CD14-positive monocyte (primary cell): ENCODE data around the gene PTGFRN. TPM values are rescaled to one million over a fixed set of nuclear protein-coding genes. Genes with fewer than 3 reads are reported as not detected.
A peak's percentile ranks its signal among the peaks of the same experiment; 100 is the strongest.

Experiments
- DNase-seq, 3 donors: peaks; one replicate each; pipeline ENCODE4 v3.0.0-alpha.2; 2011 to 2022
- H2AFZ ChIP-seq: 2 replicates; pipeline ENCODE4 v1.6.0; 2012; ENCODE audit warnings: mild to moderate bottlenecking, low read depth, low read length, inconsistent platforms; ENCODE audit not compliant: insufficient read depth, poor library complexity, severe bottlenecking
- H3K27ac ChIP-seq, 2 donors: 1 replicate in 1 of 2; 2 replicates in 1 of 2; pipeline ENCODE4 v1.5.1; 2012 to 2013; ENCODE audit warnings: low read length in 2 of 2, control low read depth in 1 of 2, inconsistent platforms in 1 of 2, low read depth in 1 of 2, mild to moderate bottlenecking in 1 of 2
- H3K27me3 ChIP-seq, 2 donors: one replicate each; pipeline versions ENCODE4 v1.6.0 to v1.6.1; 2011 to 2013; ENCODE audit warnings: low read length in 2 of 2; ENCODE audit not compliant: control insufficient read depth in 2 of 2, insufficient read depth in 2 of 2
- H3K36me3 ChIP-seq, 2 donors: replicated peaks in 1 of 2; 1 replicate in 1 of 2; 2 replicates in 1 of 2; pipeline versions ENCODE4 v1.5.1 to v1.6.1; 2012 to 2013; ENCODE audit warnings: low read length in 2 of 2, control low read depth in 1 of 2, inconsistent platforms in 1 of 2, mild to moderate bottlenecking in 1 of 2; ENCODE audit not compliant: insufficient read depth in 2 of 2, control insufficient read depth in 1 of 2
- H3K4me1 ChIP-seq, 2 donors: 1 replicate in 1 of 2; 2 replicates in 1 of 2; pipeline versions ENCODE4 v1.5.1 to v1.6.1; 2012 to 2013; ENCODE audit warnings: low read length in 2 of 2, control low read depth in 1 of 2, inconsistent platforms in 1 of 2, mild to moderate bottlenecking in 1 of 2, moderate library complexity in 1 of 2; ENCODE audit not compliant: insufficient read depth in 2 of 2, control insufficient read depth in 1 of 2
- H3K4me2 ChIP-seq: replicated peaks from 2 replicates; pipeline ENCODE3; 2012; ENCODE audit warnings: low read length, moderate library complexity, mild to moderate bottlenecking; ENCODE audit not compliant: poor library complexity, severe bottlenecking; ENCODE audit errors: extremely low read depth
- H3K4me3 ChIP-seq, 3 experiments: fragments of 200-600 bp in 1 of 3; sonication (generic) in 1 of 3; replicated peaks in 1 of 3; 1 replicate in 2 of 3; 2 replicates in 1 of 3; pipeline ENCODE4 v1.5.1; 2011 to 2013; ENCODE audit warnings: low read length in 3 of 3, mild to moderate bottlenecking in 3 of 3, control low read depth in 2 of 3, low read depth in 2 of 3, inconsistent platforms in 1 of 3, moderate library complexity in 1 of 3
- H3K79me2 ChIP-seq: 2 replicates; pipeline ENCODE4 v1.6.0; 2012; ENCODE audit warnings: mild to moderate bottlenecking, control low read depth, inconsistent platforms, low read length, moderate library complexity; ENCODE audit not compliant: insufficient read depth
- H3K9ac ChIP-seq: 2 replicates; pipeline ENCODE4 v1.6.0; 2017; ENCODE audit warnings: low read length, mild to moderate bottlenecking; ENCODE audit not compliant: insufficient read depth, poor library complexity, severe bottlenecking
- H3K9me3 ChIP-seq, 2 donors: replicated peaks in 1 of 2; 1 replicate in 1 of 2; 2 replicates in 1 of 2; pipeline versions ENCODE4 v1.5.1 to v1.6.1; 2012 to 2013; ENCODE audit warnings: low read length in 2 of 2, control low read depth in 1 of 2; ENCODE audit not compliant: control insufficient read depth in 1 of 2, insufficient read depth in 1 of 2
- H4K20me1 ChIP-seq: 2 replicates; pipeline ENCODE4 v1.6.0; 2012; ENCODE audit warnings: mild to moderate bottlenecking, low read length, control low read depth, moderate library complexity; ENCODE audit not compliant: insufficient read depth
- H3K27ac Mint-ChIP-seq, 7 donors: one replicate each; pipeline ENCODE4 v1.8.0; 2020; ENCODE audit warnings: mild to moderate bottlenecking in 7 of 7, mixed read lengths in 7 of 7, moderate library complexity in 6 of 7, inconsistent platforms in 2 of 7
- H3K27me3 Mint-ChIP-seq, 3 donors: one replicate each; pipeline ENCODE4 v1.8.0; 2021 to 2022; ENCODE audit warnings: low read depth in 3 of 3, mild to moderate bottlenecking in 3 of 3, mixed read lengths in 3 of 3, moderate library complexity in 3 of 3, inconsistent platforms in 1 of 3
- H3K36me3 Mint-ChIP-seq, 2 donors: one replicate each; pipeline ENCODE4 v1.8.0; 2020; ENCODE audit warnings: mixed read lengths in 2 of 2, inconsistent platforms in 1 of 2, mild to moderate bottlenecking in 1 of 2
- H3K4me1 Mint-ChIP-seq: one replicate; pipeline ENCODE4 v1.8.0; 2020; ENCODE audit warnings: mild to moderate bottlenecking, mixed read lengths
- H3K4me3 Mint-ChIP-seq, 2 donors: one replicate each; pipeline ENCODE4 v1.8.0; 2020; ENCODE audit warnings: mild to moderate bottlenecking in 2 of 2, mixed read lengths in 2 of 2, moderate library complexity in 1 of 2
- H3K9me3 Mint-ChIP-seq, 7 donors: one replicate each; pipeline ENCODE4 v1.8.0; 2020 to 2022; ENCODE audit warnings: mixed read lengths in 7 of 7, mild to moderate bottlenecking in 6 of 7, moderate library complexity in 6 of 7, inconsistent platforms in 2 of 7
- CTCF ChIP-seq: fragments of 200-600 bp; IDR thresholded peaks from one replicate; pipeline ENCODE4 v1.8.0; 2022; ENCODE audit warnings: antibody characterized with exemption, mild to moderate bottlenecking
- WGBS: methylation state at CpG from one replicate; pipeline ENCODE4 v1.1.5; 2013; ENCODE audit warnings: missing lambda C conversion rate; ENCODE audit not compliant: insufficient coverage; 5-methylcytosine and 5-hydroxymethylcytosine counted together
- intact Hi-C, 2 donors: fragments of 100-400 bp; cut with micrococcal nuclease; formaldehyde crosslinking; loops; one replicate each; pipeline versions ENCODE4 v1.15.0 to v1.15.1; 2023
- polyA plus RNA-seq, 3 donors: library from polyadenylated mRNA; depleted of rRNA in 1 of 3; unstranded in 2 of 3; stranded (reverse) in 1 of 3; fragments of 300-500 nt in 2 of 3; fragments of >200 nt in 1 of 3; fragmentation: Illumina TruSeq in 2 of 3; gene quantifications; 1 replicate in 2 of 3; 2 replicates in 1 of 3; pipeline ENCODE4 v1.2.3, GENCODE V29; 2012 to 2021

PTGFRN gene
- polyA plus RNA-seq, 3 donors: 1.5 to 2.9 (median 1.6) TPM

- Mint-ChIP-seq H3K36me3 (no peaks in the 10 kb centered on the region), H3K27ac (peak overlapping the region in 1 of 7 donors; percentile 13), H3K4me1 (no peaks in the 10 kb centered on the region), H3K4me3 (no peak overlapping the region), H3K9me3 (peaks cover 3 to 12% (median 9%) of the 10 kb centered on the region in 7 donors), H3K27me3 (peaks cover 11 to 26% (median 16%) of the 10 kb centered on the region in 3 donors)
- Histone ChIP-seq H2AFZ (no peak overlapping the region), H3K9ac (no peak overlapping the region), H4K20me1 (no peaks in the 10 kb centered on the region), H3K4me2 (no peak overlapping the region), H3K36me3 (no peaks in the 10 kb centered on the region), H3K4me1 (no peaks in the 10 kb centered on the region), H3K79me2 (no peaks in the 10 kb centered on the region), H3K27me3 (peaks cover 0 to 12% of the 10 kb centered on the region in 2 donors), H3K9me3 (peaks cover 0 to 3% of the 10 kb centered on the region in 2 donors), H3K4me3 (no peak overlapping the region), H3K27ac (no peak overlapping the region)
- intact Hi-C loops: no loop called here
- 98% methylated on average over 7 of the region's 9 CpGs for whole genome bisulfite sequencing
- TF ChIP-seq CTCF: no peak
- DNase-seq: no peak
Observed at GRCh38 chr1:116900471-116901365, 9.0 kb upstream of the PTGFRN start.

- Histone ChIP-seq H3K9ac (no peak overlapping the region), H3K36me3 (no peaks in the 10 kb centered on the region), H3K4me3 (no peak overlapping the region), H2AFZ (no peak overlapping the region), H3K27ac (no peak overlapping the region), H3K4me2 (no peak overlapping the region), H3K27me3 (peaks cover 0 to 12% of the 10 kb centered on the region in 2 donors), H3K79me2 (no peaks in the 10 kb centered on the region), H3K9me3 (peaks cover 0 to 3% of the 10 kb centered on the region in 2 donors), H4K20me1 (no peaks in the 10 kb centered on the region), H3K4me1 (no peaks in the 10 kb centered on the region)
- TF ChIP-seq CTCF: no peak
- no peak overlapping the region for H3K27ac Mint-ChIP-seq
- H3K4me3 Mint-ChIP-seq: no peak overlapping the region
- intact Hi-C loops: no loop called here
- H3K9me3 Mint-ChIP-seq: peaks cover 3 to 12% (median 8%) of the 10 kb centered on the region in 7 donors
- no peaks in the 10 kb centered on the region for H3K36me3 Mint-ChIP-seq
- H3K27me3 Mint-ChIP-seq: peaks cover 13 to 21% (median 16%) of the 10 kb centered on the region in 3 donors
- DNase-seq: no peak
- no peaks in the 10 kb centered on the region for H3K4me1 Mint-ChIP-seq
- 100% methylated on average over 1 of the region's 5 CpGs for WGBS
Observed at GRCh38 chr1:116902027-116902426, 7.7 kb upstream of the PTGFRN start.
